Natural killer cell treated with Interleukin-12 subunit alpha and Interleukin-12 subunit beta and Interleukin-15 and Interleukin-18, amount 100 ng/mL, for 72 hours (primary cell): ENCODE results near the gene TYK2. TPM values are rescaled to one million over a fixed set of nuclear protein-coding genes. Genes with fewer than 3 reads are reported as not detected.
"Not testable (repeated sequence)": the region's sequence is repeated elsewhere in the genome, so short reads cannot be mapped to it uniquely, and the experiment has no call there.

Experiments
- ATAC-seq, 2 donors: fragments of 150-1000 bp; cut with Tn5 transposase in 1 of 2; sonication (Bioruptor Pico), chemical (Tn5 transposase) in 1 of 2; 2 replicates each; pipeline ENCODE4 v1.10.0; 2021
- DNase-seq: peaks from one replicate; pipeline ENCODE4 v3.0.0; 2022; ENCODE audit warnings: low spot score
- H3K27ac Mint-ChIP-seq, 2 donors: 1 replicate in 1 of 2; 2 replicates in 1 of 2; pipeline ENCODE4 v1.8.0; 2022; ENCODE audit warnings: mixed read lengths in 2 of 2, mild to moderate bottlenecking in 1 of 2, moderate library complexity in 1 of 2
- H3K27me3 Mint-ChIP-seq, 2 donors: 1 replicate in 1 of 2; 2 replicates in 1 of 2; pipeline ENCODE4 v1.8.0; 2022; ENCODE audit warnings: mixed read lengths in 2 of 2
- H3K36me3 Mint-ChIP-seq: one replicate; pipeline ENCODE4 v1.8.0; 2022; ENCODE audit warnings: mixed read lengths
- H3K4me1 Mint-ChIP-seq, 2 donors: 1 replicate in 1 of 2; 2 replicates in 1 of 2; pipeline ENCODE4 v1.8.0; 2022; ENCODE audit warnings: low read depth in 2 of 2, mixed read lengths in 2 of 2, mild to moderate bottlenecking in 1 of 2
- H3K4me3 Mint-ChIP-seq: one replicate; pipeline ENCODE4 v1.8.0; 2022; ENCODE audit warnings: mixed read lengths
- H3K9me3 Mint-ChIP-seq: 2 replicates; pipeline ENCODE4 v1.8.0; 2022; ENCODE audit warnings: mixed read lengths
- total RNA-seq, 2 donors: library from RNA; stranded (reverse); gene quantifications; one replicate each; pipeline ENCODE4 v1.2.3, GENCODE V29; 2022

The TYK2 gene
- total RNA-seq, 2 donors from 2014 or later = 310 to 453 TPM

DNA sequence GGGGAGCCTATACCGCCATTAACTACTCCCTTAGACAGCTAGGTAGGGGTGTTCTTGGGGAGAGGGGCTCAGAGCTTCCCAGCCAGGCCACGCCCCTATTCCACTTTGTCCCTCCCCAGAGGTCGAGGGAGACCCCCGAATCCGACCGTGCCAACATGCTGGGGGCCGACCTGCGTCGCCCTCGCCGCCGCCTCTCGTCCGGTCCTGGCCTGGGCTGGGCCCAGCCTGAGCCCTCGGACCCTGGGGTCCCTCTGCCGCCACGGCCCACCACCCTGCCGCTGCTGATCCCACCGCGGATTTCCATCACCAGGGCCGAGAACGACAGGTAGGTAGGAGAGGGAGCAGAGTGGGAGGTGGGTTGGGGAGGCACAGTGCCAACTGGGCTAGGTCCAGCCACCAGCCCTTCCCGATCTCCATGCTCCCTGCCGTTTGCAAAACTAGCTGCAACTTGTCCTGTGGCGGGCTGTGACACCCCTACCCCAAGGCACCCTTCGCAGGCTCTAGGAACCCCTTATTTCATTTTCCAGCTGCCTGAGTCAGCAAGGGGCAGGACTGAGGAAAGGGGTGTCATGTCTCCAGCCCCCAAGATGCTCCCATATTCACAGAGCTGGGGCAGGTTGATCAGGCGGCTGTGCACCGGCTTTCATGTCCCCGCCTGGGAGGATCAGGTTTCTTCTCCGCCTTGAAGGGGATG is 37.3 kb upstream of the TYK2 start:
- H3K9me3 Mint-ChIP-seq = no peaks in the 10 kb centered on the region
- ATAC-seq = no peak
- no peak for DNase-seq

DNA sequence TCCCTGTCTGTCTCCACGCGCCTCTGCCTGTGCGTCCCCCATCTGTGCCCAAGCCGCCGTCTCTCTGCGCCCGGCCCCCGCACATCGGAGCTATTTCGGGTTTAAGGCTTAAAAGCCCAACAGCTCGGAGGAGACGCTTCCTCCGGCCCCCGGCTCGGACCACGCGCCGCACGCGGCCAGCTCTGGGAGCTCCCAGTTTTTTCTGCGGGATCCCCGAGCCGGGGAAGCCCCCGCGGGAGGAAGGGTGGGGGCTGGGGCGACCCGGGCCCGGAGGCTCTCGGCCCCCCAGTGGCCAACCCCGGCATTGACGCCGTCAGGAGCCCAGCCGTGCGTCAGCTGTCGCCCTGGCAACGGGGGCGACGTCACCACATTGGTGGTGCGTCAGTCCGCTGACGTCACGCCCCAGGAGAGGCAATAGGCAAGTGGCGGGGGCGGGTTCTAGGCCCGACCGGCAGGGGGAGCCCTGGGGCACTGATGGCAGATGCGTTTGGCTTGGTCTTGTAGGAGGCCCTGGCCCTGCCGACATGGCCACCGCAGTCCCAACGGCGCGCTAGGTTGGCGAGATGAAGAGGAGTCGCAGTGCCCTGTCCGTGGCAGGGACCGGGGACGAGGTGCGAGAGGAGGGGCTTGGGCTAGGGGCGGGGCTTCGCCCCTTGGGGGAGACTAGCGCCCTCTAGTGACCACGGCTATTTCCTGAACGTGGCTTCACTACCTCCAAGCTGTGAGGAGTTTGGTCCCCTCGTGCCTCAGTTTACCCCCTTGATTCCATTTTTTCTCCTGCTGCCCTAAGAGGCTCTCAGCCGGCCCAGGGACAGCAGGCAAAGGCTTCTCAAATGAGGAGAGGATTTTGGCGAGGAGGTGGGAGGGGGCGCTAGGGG is 36.2 kb upstream of the TYK2 start:
- no peaks in the 10 kb centered on the region for H3K36me3 Mint-ChIP-seq
- H3K4me3 Mint-ChIP-seq = peak overlapping the region; percentile 75
- DNase-seq = peak; percentile 94
- ATAC-seq = peak; percentile 82 to 88
- H3K27ac Mint-ChIP-seq = peak overlapping the region; percentile 76 to 80
- H3K9me3 Mint-ChIP-seq = no peaks in the 10 kb centered on the region
- peaks cover 49 to 51% of the 10 kb centered on the region in 2 donors for H3K4me1 Mint-ChIP-seq
- peaks cover 11 to 14% of the 10 kb centered on the region in 2 donors for H3K27me3 Mint-ChIP-seq

More for the DNA sequence above, 37.3 kb upstream of the TYK2 start:
- H3K4me1 Mint-ChIP-seq = peaks cover 51 to 53% of the 10 kb centered on the region in 2 donors
- H3K27me3 Mint-ChIP-seq = peaks cover 11 to 14% of the 10 kb centered on the region in 2 donors
- peak overlapping the region; percentile 76 for H3K4me3 Mint-ChIP-seq
- no peaks in the 10 kb centered on the region for H3K36me3 Mint-ChIP-seq
- H3K27ac Mint-ChIP-seq = peak overlapping the region in 1 of 2 donors; percentile 6

DNA sequence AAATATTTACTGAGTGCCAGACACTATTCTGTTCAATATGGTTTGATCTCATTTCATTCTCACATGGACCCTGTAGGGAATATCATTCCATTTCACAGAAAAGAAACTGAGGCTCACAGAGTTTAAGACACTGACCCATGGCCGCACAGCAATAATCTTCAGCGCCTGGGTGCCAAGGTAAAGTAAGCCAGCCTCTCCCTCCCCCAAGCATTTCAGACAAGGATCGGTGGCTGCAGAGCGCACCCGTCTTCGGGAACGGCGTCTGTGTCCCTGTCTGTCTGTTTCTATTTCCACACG is 35.7 kb upstream of the TYK2 start:
- peak overlapping the region; percentile 75 for H3K4me3 Mint-ChIP-seq
- DNase-seq (no peak), ATAC-seq (no peak)
- H3K4me1 Mint-ChIP-seq = peaks cover 46 to 50% of the 10 kb centered on the region in 2 donors
- no peaks in the 10 kb centered on the region for H3K9me3 Mint-ChIP-seq
- H3K36me3 Mint-ChIP-seq = no peaks in the 10 kb centered on the region
- peaks cover 11 to 14% of the 10 kb centered on the region in 2 donors for H3K27me3 Mint-ChIP-seq
- peak overlapping the region; percentile 76 to 80 for H3K27ac Mint-ChIP-seq

DNA sequence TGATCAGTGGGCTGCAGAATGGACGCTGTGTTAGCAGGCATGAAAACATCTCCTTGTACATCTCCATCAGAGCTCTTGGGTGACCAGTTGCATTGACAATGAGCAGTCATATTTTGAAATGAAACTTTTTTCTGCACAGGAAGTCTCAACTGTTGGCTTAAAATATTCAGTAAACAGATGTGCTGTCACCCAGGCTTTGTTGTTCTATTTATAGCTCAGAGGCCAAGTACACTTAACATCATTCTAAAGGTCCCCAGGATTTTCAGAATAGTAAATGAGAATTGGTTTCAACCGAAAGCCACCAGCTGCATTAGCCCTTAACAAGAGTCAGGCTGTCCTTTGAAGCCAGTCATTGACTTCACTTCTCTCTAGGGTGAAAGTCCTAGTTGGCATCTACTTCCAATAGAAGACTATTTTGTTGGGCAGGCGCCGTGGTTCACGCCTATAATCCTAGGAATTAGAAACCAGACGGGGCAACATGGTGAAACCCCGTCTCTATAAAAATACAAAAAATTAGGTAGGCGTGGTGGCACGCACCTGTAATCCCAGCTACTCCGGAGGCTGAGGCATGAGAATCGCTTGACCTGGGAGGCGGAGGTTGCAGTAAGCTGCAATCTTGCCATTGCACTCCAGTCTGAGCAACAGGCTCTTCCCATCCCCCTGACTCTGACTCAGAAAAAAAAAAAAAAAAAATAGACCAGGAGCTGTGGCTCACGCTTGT is 32.0 kb upstream of the TYK2 start:
- no peaks in the 10 kb centered on the region for H3K36me3 Mint-ChIP-seq
- peaks cover 52 to 68% of the 10 kb centered on the region in 2 donors for H3K4me1 Mint-ChIP-seq
- no peaks in the 10 kb centered on the region for H3K9me3 Mint-ChIP-seq
- peak overlapping the region; percentile 80 to 82 for H3K27ac Mint-ChIP-seq
- peaks cover 0 to 2% of the 10 kb centered on the region in 2 donors for H3K27me3 Mint-ChIP-seq
- H3K4me3 Mint-ChIP-seq = peak overlapping the region; percentile 52
- peak; percentile 53 for DNase-seq
- peak in 1 of 2 donors; percentile 50 for ATAC-seq

GRCh38 chr19:10411224-10411623 is 30.9 kb upstream of the TYK2 start:
- Mint-ChIP-seq H3K4me3 (peak overlapping the region; percentile 32), H3K4me1 (peaks cover 49 to 72% of the 10 kb centered on the region in 2 donors), H3K27ac (peak overlapping the region; percentile 76 to 82)
- not testable (repeated sequence) for H3K27me3 Mint-ChIP-seq, ATAC-seq, H3K9me3 Mint-ChIP-seq, DNase-seq, H3K36me3 Mint-ChIP-seq

DNA sequence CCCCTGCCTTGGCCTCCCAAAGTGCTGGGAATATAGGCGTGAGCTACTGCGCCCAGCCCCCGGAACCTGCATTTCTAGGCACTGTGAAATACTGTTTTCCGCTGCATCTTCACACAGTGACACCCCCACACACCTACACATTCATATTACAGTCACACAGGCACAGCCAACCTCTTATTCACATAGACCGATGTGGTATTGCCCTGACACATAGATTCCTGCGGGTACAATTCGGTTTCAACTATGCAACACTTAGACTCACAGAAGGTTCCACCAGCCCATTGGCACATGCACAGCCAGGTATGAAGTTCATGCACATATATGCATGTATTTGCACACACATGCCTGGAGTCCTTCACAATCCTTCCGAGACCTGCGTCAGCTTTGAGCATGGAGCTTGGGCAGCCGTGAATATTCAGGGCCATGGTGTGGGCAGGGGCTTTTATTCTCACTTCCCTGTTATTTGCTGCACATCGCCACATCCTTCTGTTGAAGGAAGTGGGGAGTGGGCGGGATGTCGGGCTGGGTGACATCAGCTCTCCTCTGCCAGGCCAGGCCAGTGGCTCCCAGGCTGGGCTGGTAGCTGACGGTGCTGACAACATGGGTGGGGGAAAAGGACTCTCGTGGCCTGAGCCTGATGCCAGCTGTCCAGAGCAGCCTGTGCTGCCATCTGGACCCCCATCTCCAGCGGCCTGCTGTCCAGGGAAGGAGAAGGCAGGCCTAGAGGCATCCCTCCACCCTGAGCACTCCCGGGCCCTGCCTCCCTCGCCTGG is 28.3 kb upstream of the TYK2 start:
- H3K9me3 Mint-ChIP-seq = no peaks in the 10 kb centered on the region
- peak overlapping the region; percentile 76 to 82 for H3K27ac Mint-ChIP-seq
- DNase-seq (peak; percentile 79), ATAC-seq (peak; percentile 69 to 74)
- H3K36me3 Mint-ChIP-seq = no peaks in the 10 kb centered on the region
- H3K4me1 Mint-ChIP-seq = peaks cover 55 to 70% of the 10 kb centered on the region in 2 donors
- peak overlapping the region; percentile 85 for H3K4me3 Mint-ChIP-seq
- no peaks in the 10 kb centered on the region for H3K27me3 Mint-ChIP-seq

GRCh38 chr19:10407096-10407495 is 26.7 kb upstream of the TYK2 start:
- Mint-ChIP-seq H3K36me3 (peaks cover 9% of the 10 kb centered on the region), H3K27ac (peak overlapping the region; percentile 81 to 94), H3K27me3 (no peaks in the 10 kb centered on the region), H3K4me1 (peaks cover 56 to 71% of the 10 kb centered on the region in 2 donors), H3K4me3 (peak overlapping the region; percentile 58), H3K9me3 (no peaks in the 10 kb centered on the region)
- no peak for ATAC-seq
- no peak for DNase-seq

DNA sequence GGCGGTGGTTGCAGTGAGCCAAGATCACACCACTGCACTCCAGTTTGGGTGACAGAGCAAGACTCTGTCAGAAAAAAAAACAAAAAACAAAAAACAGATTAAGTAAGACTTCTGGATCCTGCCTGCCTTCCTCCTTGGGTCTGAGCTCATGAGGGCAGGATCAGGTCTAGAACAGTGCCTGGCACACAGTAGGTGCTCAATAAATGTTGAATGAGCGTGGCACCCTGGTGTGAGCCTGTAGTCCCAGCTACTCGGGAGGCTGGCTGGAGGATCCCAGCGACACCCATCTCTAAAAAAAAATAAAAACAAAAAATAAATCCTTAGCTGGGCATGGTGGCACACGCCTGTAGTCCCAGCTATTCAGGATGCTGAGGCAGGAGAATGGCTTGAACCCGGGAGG is 25.8 kb upstream of the TYK2 start:
- peaks cover 12% of the 10 kb centered on the region for H3K36me3 Mint-ChIP-seq
- H3K27ac Mint-ChIP-seq = peak overlapping the region; percentile 81 to 94
- H3K9me3 Mint-ChIP-seq = no peaks in the 10 kb centered on the region
- peak overlapping the region; percentile 92 for H3K4me3 Mint-ChIP-seq
- no peaks in the 10 kb centered on the region for H3K27me3 Mint-ChIP-seq
- ATAC-seq (no peak), DNase-seq (no peak)
- H3K4me1 Mint-ChIP-seq = peaks cover 58 to 72% of the 10 kb centered on the region in 2 donors

DNA sequence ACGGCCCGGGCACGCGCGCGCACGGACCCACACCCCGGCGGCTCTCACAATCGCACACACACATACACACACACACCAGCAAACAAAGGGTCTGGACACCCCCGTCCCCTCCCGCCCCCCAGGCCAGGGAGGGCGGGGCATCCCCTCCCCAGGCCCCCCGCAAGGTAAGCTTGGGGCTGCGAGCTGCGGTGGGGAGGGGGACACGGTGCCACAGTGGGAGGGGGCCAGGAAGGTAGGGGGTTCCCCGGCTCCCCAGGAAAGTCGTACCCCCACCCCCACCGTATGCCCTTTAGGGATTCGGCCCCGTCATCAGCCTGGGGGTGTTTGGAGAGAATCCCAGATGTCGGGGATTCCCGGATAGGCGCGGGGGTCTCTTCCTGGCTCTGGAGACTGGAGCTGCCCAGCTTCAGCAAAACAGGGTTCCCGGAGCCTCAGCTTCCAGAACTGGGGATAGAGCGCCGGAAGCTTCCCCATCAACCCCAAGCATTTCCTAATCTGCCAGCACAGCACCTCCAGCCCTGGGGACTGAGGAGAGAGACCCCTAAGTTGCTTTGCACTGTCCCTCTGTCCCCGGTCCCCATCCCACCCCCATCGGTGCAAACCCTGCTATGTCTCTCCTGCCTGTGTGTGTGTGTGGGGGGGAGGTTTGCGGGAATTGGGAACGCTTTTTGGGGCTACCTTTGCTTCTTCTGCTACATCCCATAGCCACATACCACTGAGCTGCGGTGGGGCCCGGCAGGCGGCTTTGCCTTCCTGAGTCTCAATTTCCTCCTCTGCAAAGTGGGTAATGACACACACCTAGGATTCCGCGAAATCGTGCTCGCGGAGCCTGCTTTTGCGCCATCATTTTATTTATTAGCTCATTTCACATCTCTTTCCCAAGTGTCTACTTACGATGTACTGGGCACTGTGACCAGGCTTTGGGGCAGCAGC is 24.8 kb upstream of the TYK2 start:
- ATAC-seq (peak in 1 of 2 donors; percentile 5), DNase-seq (peak; percentile 81)
- H3K9me3 Mint-ChIP-seq = no peaks in the 10 kb centered on the region
- H3K36me3 Mint-ChIP-seq = peaks cover 12% of the 10 kb centered on the region
- H3K4me1 Mint-ChIP-seq = peaks cover 58 to 69% of the 10 kb centered on the region in 2 donors
- no peaks in the 10 kb centered on the region for H3K27me3 Mint-ChIP-seq
- H3K4me3 Mint-ChIP-seq = peak overlapping the region; percentile 92
- peak overlapping the region; percentile 81 to 94 for H3K27ac Mint-ChIP-seq

DNA sequence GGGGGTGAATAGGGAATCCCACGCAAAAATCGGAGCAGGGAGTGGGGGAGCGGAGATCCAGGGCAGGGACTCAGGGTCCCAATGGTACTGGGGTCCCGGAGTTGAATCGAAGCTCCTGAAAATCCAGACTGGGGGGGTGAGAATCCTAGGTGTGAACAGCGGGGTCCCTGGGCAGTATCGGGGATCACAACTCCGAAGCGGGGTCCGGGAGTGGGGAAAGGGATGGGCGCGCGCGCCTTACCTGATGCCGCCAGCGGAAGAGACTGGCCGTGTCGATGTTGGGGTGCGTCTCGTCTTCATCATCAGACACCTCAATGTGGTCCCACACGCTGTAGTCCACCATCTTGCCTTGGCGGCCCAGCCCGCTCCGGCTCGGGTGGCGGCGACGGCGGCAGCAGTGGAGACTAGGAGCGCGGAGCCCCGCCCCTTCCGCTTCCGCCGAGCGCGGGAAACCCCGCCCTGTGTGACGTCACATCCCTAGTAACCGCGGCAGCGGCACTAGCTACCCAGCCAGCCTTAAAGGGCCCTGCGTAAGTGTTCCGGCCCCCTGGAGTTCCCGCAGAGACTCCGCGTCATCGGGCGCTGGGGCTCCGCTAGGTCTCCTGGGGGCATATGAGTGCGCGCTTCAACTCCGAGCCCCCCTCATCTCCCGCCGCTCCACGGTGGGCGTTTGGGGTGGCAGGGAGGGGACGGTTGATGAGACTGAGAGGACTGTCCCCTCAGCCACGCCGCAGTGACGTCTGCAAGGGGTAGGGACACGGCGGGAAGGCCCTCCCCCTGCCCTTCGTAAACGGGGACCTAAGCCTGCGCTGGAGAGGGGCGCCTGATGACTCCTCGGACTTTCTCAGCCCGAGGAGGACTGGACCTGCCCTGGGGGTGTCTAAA is 23.0 kb upstream of the TYK2 start, which contains the start of gene CDC37:
CDC37 (minus strand) TSS at position 406 of the 885 bp plus-strand sequence; CDS start at position 343, 63 bp downstream.
- Mint-ChIP-seq H3K27ac (peak within 1 kb of the TSS; percentile 81 to 94), H3K4me3 (peak within 1 kb of the TSS; percentile 92), H3K4me1 (peaks cover 51% of the 10 kb centered on the region in 2 donors), H3K27me3 (no peaks in the 10 kb centered on the region), H3K9me3 (no peaks in the 10 kb centered on the region), H3K36me3 (peaks cover 12% of the 10 kb centered on the region)
- ATAC-seq = peak; percentile 88 to 92
- peak; percentile 97 for DNase-seq

DNA sequence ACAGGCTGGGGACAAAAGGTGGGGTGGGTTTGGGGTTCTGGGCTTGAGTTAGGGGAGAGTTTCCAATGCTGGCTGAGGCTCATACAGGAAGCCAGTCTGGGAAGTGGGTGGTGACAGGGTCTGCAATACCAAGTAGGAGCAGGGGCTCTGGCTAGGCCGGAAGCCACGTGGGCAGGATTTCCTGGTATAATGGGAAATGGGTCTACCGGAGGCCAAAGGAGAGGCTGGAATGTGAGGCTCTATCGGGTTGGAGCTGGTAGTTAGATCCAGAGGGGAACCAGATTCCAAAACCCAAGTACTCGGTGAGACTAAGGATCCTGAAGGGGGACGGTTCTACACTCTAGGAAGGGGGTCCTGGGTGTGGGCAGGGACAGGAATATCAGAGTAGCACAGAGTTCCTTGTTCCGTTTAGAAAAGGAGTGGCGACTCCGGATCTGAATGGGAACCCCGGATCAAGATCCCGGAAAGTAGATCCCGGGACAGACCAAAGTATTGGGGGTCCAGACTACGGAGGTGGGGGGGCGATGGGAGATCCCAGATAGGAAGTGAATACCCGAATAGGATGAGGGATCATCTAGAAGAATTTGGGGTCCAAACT is 22.2 kb upstream of the TYK2 start:
- Mint-ChIP-seq H3K4me3 (peak overlapping the region; percentile 92), H3K27me3 (no peaks in the 10 kb centered on the region), H3K9me3 (no peaks in the 10 kb centered on the region), H3K27ac (peak overlapping the region; percentile 81 to 94), H3K4me1 (peaks cover 51 to 53% of the 10 kb centered on the region in 2 donors), H3K36me3 (peaks cover 12% of the 10 kb centered on the region)
- DNase-seq (peak; percentile 53), ATAC-seq (no peak)
